ENCODE results near the gene LRMDA.

LRMDA gene

GRCh38 chr10:75982611-75983369, 551.4 kb downstream of the LRMDA start:
- TF ChIP-seq CREB1 (IDR thresholded peaks at IDR 0.05; ENCODE audit: low read depth): no peak
- TF ChIP-seq, protein P1, sequence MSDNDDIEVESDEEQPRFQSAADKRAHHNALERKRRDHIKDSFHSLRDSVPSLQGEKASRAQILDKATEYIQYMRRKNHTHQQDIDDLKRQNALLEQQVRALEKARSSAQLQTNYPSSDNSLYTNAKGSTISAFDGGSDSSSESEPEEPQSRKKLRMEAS (IDR thresholded peaks at IDR 0.05): no peak
- no peak for TF ChIP-seq TAF1 (IDR thresholded peaks at IDR 0.05; ENCODE audit: low read depth)
- TF ChIP-seq YY1 (IDR thresholded peaks at IDR 0.05; ENCODE audit: low read depth): no peak
- TF ChIP-seq TCF12 (IDR thresholded peaks at IDR 0.05; ENCODE audit: low read depth): no peak
- TF ChIP-seq REST (IDR thresholded peaks at IDR 0.05; ENCODE audit: low read depth): no peak
- TF ChIP-seq USF1 (IDR thresholded peaks at IDR 0.05): no peak
- no peak for TF ChIP-seq EP300 (IDR thresholded peaks at IDR 0.05; ENCODE audit: borderline replicate concordance)
- no peak for TF ChIP-seq NFIC (IDR thresholded peaks at IDR 0.05)
- TF ChIP-seq RAD21 (IDR thresholded peaks at IDR 0.05; ENCODE audit: low read depth): no peak
- no peak for TF ChIP-seq ZBTB7A (IDR thresholded peaks at IDR 0.05; ENCODE audit: low read depth)
- TF ChIP-seq CEBPB (IDR thresholded peaks at IDR 0.05): no peak

GRCh38 chr10:75984067-75984466, 552.6 kb downstream of the LRMDA start:
- TF ChIP-seq, protein P1 (IDR thresholded peaks at IDR 0.05): no peak
- TF ChIP-seq EP300 (IDR thresholded peaks at IDR 0.05; ENCODE audit: borderline replicate concordance) (no peak), CEBPB (IDR thresholded peaks at IDR 0.05) (no peak), NFIC (IDR thresholded peaks at IDR 0.05) (no peak), REST (IDR thresholded peaks at IDR 0.05; ENCODE audit: low read depth) (no peak), YY1 (IDR thresholded peaks at IDR 0.05; ENCODE audit: low read depth) (no peak), USF1 (IDR thresholded peaks at IDR 0.05) (no peak), TCF12 (IDR thresholded peaks at IDR 0.05; ENCODE audit: low read depth) (no peak)

DNA sequence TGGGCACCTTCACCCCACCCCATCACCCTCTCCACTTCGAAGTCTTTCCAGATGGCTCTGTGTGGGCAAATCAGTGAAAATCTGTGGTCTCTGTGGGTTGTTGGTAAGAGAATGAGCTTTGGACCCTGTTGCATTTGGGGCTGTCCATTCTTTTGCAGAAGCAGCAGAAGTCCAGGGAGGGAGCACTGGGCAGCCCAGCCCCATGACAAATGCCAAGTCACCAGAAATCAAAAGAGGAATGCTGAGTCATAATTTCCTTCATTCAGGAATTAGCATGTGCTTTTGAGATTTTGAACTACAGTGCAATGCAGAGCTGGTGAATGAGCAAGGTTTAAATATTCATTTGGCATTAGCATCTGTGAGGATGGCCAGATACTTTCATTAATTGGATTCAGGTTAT, 556.2 kb downstream of the LRMDA start:
- TF ChIP-seq CEBPB (IDR thresholded peaks at IDR 0.05) (no peak), TAF1 (IDR thresholded peaks at IDR 0.05; ENCODE audit: low read depth) (no peak), EGR1 (IDR thresholded peaks at IDR 0.05) (no peak), TCF12 (IDR thresholded peaks at IDR 0.05; ENCODE audit: low read depth) (no peak), CREB1 (IDR thresholded peaks at IDR 0.05; ENCODE audit: low read depth) (no peak), FOXM1 (IDR thresholded peaks at IDR 0.05; ENCODE audit: borderline replicate concordance, low read depth) (no peak), YY1 (IDR thresholded peaks at IDR 0.05; ENCODE audit: low read depth) (no peak), RAD21 (IDR thresholded peaks at IDR 0.05; ENCODE audit: low read depth) (no peak), ZBTB7A (IDR thresholded peaks at IDR 0.05; ENCODE audit: low read depth) (no peak), EP300 (IDR thresholded peaks at IDR 0.05; ENCODE audit: borderline replicate concordance) (no peak), USF1 (IDR thresholded peaks at IDR 0.05) (no peak), TEAD4 (IDR thresholded peaks at IDR 0.05) (no peak)

DNA sequence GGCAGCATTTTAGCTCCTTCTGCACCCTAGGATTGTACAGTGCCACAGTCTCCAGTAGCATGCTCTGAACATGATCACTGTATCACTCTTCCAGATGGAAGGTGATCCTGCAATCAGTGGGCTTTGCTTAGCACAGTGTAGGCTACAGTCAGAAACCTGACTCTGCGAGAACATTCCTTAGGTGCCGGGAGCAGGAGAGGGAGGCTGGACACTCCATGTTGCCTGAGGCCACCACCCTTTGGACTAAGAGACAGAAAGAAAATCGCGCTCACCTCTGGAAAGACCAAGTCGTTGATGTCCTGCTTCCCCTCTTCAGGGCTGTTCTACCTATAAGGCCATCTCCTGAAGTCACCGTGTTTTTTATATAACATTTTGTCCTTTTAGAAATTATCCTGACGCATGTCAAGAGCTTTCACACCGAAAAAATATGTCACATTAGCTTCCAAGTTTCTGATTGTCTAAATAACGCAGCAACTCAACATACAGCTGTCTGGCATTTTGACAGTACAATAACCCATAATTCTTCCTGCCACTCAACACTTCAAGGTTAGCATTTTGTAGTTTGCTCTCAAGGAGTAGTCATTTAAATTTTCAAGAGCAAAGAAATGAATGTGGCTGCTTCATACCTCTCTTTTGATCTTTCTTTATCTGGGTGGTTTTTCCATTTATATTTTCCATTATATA, 563.1 kb downstream of the LRMDA start:
- TF ChIP-seq EGR1 (IDR thresholded peaks at IDR 0.05) (no peak), RAD21 (IDR thresholded peaks at IDR 0.05; ENCODE audit: low read depth) (no peak), REST (IDR thresholded peaks at IDR 0.05; ENCODE audit: low read depth) (no peak), YY1 (IDR thresholded peaks at IDR 0.05; ENCODE audit: low read depth) (no peak), TAF1 (IDR thresholded peaks at IDR 0.05; ENCODE audit: low read depth) (no peak), ZBTB7A (IDR thresholded peaks at IDR 0.05; ENCODE audit: low read depth) (no peak), TCF12 (IDR thresholded peaks at IDR 0.05; ENCODE audit: low read depth) (no peak), CREB1 (IDR thresholded peaks at IDR 0.05; ENCODE audit: low read depth) (no peak), USF1 (IDR thresholded peaks at IDR 0.05) (no peak), TEAD4 (IDR thresholded peaks at IDR 0.05) (no peak), EP300 (IDR thresholded peaks at IDR 0.05; ENCODE audit: borderline replicate concordance) (no peak), FOXM1 (IDR thresholded peaks at IDR 0.05; ENCODE audit: borderline replicate concordance, low read depth) (no peak), CEBPB (IDR thresholded peaks at IDR 0.05) (no peak), NFIC (IDR thresholded peaks at IDR 0.05) (no peak)
- TF ChIP-seq, protein P1 (IDR thresholded peaks at IDR 0.05): no peak

Data from Ishikawa (cell line).